AML-193 (cell line): ENCODE results near the gene STK35.

ENCODE experiments used
- DNase-seq, 2 experiments: peaks; one replicate each; lab custom pipeline; 2025; lab: John Stamatoyannopoulos, UW

Gene STK35

DNA sequence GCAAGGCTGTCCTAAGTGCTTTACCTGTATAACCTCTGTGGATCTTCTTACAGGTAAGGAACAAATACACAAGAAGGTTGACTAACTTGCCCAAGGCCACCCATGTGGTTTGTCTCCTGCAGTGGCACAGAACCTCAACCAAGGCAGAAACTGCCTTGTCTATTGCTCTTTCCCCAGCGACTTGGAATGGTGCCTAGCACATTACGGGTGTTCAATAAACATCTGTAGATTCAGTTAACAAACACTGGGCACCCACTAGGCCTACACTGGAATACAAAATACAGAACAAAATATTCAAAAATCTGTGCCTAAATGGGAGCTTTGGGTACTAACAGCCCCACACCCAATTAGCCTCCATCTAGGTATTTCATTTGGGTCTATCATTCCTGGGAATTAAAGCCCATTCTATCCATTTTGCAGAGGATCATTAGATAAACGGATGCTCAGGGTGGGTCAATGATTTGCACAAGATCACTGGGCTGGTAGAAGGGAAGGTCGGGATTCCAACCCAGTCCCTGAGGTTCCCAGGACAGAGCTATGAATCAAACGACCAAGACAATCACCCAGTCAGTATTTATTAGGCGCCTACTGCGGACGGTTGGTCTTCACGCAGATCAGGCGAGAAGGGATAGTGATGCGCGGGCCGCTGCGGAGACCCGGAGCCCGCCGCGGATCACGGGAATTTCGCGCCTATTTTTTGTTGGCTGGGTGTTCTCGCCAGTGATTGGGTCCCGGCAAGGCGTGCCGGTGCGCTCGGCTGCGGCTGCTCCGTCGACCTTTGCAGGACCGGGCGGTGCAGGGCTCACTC is at the start of gene STK35:
Gene STK35 (plus strand): TSS at position 771 of the 808 bp plus-strand sequence. CDS start 55 bp downstream, outside the sequence.
- DNase-seq = no peak

DNA sequence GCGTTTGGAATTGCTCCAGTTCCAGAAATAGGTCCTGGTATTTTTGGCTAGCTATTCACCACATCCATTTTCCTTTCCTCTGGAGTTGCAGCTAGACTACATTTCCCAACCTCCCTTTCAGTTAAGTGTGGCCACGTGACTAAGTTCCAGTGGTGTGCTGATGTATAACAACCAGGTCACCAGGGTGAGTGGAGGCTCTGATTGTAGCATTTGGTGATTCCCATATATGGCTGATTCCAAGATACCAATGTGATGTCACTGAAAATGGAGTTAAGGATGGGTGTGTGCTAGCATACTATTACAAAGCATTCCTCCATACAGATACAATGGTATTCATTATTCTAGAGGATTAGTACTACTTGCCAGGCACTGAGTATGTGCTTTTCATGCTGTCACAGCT is 49.7 kb upstream of the STK35 start:
- DNase-seq = no peak

DNA sequence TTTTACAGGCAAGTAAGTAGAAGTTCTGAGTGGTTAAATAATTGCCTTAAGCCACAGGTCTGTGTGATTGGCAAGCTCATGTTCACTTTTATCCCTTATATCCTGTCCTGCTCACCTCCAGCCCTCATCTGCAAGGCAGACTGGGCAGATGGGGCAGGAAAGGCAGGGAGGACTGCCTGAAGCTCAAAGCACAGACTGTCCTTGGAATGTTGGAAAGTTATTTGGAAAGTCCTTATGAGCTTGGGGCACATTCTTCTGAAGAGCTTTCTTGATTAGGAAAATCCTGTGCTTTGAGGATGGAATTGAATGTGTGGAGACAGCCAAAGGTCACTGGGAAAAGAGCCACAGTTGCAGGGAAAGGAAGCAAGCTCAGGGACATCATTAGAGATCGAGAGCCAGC is 48.9 kb upstream of the STK35 start:
- DNase-seq = no peak

DNA sequence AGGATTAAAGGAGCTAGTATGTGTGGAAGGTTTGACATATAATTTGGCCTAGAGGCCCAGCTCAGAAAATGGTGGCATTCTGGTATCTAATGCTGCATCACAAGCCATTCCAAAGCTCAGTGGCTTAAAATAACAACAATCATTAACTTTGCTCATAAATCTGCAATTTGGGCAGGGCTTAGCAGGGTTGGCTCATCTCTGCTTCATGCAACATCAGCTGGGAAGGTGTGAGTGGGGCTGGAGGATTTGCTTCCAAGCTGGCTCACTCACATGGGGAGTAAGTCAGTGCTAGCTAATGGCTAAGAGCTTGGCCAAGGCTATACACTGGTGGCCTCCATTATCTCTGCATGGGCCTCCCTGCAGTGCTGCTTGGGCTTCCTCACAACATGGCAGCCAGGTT is 48.0 kb upstream of the STK35 start:
- no peak for DNase-seq

DNA sequence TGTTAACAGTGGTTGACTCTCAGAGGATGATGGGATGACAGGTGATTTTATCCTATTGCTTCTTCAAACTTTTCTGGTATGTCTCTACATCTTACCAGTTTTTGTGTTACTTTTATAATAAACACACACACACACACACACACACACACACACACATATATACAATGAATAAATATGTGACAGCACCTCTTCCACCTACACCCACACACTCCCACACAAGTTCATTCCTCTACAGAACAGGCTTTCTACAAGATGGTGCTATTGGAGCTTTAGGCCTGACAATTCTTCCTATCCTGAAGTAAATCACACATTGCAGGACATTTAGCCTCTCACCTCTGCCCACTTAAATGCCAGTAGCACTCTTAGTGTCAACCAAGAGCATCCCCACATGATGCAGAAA is 46.7 kb upstream of the STK35 start:
- DNase-seq = no peak

DNA sequence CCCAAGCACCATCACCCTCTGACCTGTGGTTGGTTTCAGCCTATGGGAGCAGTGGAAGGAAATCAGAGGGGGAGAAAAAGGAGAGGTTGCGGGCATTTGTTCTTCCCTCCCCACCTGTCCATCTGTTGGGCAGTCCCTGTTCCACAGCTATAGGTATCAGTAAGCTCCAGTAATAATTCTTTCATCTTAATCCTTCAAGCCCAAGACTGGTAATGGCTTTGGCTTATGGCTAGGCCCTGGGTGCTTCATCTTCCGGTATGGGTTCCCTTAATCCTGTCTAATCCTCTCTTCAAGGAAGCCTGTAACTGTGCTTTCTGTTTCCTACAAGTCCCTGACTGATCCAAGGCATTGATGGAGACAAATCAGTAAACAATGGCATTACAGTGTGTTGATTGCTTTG is 42.2 kb upstream of the STK35 start:
- no peak for DNase-seq

DNA sequence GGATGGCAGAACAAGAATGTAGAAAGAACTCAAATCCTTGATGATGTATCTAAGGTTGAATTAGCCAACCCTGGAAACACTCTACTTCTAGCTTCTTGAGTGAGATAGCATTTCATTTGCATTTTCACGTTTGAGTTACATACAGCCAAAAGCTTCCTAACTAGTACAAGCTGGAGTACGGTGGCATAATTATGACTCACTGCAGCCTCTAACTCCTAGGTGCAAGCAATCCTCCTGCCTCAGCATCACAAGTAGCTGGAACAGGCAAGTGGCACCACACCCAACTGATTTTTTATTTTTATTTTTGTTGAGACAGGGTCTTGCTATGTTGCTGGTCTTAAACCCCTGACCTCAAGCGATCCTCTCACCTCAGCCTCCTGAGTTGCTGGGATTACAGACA is 36.5 kb upstream of the STK35 start:
- DNase-seq = no peak

DNA sequence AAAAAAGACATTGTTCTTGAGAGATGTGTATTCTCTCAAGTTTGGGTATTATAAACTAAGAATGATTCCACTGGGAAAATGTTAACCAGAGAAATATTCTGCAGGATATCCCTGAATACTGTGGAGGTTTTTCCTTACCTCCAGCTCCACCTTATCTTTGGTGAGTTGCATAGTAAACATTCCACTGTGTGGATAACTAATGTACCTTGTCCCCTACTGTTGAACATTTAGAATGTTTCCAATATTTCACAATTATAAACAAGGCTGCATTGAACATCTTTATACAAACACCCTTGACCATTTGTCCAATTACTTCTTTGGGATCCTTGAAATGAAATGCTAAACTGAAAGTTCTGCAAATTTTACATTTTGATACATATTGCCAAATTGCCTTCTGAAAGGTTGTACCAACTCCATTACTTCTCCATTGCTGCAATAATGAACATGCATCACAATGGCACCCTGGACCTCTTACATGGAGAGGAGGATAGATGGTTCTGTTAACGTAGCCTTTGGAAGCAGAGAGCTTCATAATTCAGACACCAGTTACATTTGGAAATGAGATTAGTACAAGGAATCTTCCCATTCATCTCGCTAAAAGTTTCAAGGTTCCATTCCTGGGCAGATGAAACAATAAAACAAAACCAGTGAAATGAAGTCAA is 35.0 kb upstream of the STK35 start:
- no peak for DNase-seq

DNA sequence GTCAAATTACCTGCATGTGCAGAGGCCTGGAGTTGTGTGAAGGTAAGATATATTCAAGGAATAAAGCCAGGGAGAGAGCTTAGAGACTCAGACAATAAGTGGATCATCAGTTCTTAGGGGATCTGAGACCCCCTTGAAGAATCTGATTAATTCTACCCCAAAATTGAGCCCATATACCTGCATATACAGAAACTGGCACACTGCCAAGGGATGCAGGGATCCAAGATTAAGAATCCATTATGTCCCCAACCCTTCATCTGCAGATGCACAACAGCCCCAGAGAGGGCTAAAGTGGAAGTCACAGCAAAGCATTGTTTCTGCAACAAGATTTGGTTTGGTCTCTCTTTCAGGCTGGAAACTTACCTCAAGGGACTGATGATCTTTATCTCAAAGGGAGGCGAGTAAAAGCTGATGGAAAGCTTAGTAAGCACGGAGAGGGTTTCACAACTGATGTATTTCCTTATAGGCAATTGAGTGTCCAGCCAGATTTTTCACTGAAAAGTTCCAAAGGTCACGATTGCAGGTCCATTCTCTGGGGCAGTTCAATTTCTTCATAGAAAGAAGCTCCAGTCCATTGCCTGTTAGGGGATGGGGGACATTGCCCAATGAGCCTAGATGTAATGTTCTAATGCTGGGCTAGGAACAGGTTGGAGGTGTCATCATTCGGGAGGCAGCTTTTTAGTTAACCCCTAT is 20.9 kb upstream of the STK35 start:
- no peak for DNase-seq

DNA sequence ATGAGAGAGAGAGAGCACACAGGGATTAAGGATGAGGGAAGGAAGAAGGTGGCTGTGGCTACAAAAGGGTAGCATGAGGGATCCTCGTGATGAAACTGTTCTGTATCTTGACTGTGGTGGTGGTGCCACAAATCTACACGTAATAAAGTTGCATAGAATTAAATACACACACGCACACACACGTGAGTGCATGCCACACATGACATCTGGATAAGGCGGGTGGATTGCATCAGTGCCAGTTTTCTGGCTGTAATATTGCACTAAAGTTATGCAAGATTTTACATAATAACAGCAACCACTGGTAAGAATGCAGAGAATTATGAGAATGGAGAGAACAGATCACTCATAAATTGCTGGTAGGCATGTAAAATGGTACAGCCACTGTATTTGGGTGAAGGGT is 16.9 kb upstream of the STK35 start:
- peak; percentile 84 to 88 for DNase-seq

DNA sequence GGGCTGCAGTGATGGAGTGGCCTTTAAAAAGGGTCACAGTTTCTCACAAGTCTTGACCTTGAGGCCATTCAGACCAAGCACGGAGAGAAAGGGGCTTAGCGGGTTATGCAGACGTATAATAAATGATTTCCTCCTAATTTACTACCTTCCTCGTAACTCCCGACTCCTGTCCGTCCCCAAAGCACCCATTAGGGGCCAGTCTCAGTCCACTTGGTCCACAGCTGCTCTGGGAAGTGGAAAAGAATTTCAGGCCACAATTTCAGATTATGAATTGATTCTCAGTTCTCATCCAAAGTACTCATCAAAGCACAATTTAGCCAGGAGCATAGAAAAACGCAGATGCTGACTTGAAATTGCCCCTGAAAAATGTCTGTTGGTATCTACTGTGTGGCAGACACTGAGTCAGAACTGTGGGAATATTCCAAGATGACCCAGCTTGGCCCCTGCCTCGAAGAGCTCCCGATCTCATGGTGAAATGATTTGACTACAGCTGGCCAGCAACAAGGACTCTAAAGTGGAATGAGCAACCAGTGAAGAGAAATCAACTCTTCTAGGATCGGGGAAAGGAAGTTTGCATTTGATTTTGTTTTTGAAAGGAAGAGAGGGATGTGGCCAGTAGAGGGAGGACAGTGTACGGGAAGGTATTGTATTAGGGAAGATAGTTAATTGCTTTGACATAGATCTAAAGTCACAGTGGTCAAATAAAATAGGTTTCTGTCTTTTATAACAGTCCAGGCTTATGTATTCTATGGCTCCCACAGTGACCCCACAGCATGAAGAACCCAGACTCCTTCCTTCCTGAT is 15.2 kb upstream of the STK35 start:
- no peak for DNase-seq

DNA sequence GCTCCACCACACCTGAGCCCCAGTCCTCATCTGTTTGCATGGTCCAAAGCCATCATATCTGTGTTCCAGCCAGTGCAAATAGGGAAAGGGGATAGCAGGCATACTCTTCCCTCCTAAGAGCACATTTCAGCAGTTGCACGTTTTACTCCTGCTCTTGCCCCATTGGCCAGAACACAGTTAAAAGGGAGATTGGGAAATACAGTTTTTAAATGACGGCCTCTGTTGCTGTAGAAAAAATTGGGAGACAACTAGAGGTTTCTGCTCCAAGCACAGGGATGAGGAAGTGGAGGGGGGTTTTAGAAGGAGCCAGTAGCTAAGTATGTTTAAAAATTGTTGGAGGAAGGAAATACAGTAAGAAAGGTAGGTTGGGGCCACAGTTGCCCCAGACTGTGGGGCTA is 14.6 kb upstream of the STK35 start:
- peak; percentile 23 to 36 for DNase-seq

DNA sequence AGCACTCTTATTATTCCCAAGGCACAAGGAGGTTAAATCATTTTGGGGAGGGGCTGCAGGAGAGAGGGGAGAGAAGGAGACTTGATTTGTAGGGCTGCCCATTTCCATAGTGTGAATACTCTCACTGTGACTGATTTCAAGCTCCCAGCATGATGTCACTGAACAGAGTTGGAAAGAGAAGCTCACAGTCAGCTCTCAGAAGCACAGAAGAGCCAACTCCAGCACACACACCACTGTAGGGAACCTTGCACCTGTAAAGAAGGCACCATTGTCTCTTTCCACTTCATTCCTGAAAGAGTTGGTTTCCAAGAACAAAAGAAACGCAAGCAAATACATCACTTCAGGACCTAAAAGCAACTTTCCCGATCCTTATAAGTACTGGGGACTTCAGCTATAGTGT is 12.7 kb upstream of the STK35 start:
- no peak for DNase-seq

DNA sequence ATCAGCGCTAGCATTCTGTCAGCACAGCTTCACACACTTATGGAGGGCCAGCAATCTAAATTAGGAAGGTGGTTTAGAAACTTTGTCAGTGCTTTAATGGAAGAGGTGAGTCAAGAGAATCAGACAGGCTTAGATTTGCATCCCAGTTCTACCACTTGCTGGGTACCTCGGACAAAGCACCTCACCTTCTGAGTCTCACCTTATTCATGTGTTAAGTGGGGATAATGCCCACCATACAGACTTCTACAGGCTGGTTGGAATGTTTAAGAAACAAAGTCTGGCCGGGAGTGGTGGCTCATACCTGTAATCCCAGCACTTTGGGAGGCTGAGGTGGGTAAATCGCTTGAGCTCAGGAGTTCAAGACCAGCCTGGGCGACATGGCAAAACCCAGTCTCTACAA is 12.2 kb upstream of the STK35 start:
- DNase-seq = no peak

DNA sequence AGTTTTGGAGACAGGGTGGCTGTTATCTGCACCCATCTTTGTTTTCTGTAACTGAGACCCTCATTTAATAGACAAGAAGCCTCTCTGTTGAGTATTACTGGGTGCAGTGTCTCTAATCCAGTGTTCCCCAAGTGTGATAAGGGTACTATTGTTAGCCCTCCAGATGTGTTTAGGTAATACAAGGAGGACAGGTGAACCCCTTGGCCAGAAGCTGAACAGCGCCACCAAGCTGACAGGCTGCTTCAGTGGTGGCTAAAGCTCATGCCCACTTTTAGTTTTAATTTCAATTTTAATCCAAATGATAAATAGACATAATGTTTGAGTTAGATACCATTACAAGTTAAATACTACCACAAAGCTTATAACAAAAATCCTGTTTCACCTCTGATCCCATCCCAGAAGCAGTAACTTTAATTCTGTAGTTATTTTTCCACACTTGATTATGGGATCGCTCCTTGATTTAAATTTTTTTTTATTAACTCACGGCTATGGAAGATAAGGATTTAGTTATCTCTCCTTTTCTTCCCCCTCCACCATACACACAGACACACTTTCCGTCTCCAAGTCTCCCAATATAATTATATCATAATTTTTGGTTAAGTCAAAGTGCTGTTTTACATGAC is 8.4 kb upstream of the STK35 start:
- peak; percentile 21 to 40 for DNase-seq

DNA sequence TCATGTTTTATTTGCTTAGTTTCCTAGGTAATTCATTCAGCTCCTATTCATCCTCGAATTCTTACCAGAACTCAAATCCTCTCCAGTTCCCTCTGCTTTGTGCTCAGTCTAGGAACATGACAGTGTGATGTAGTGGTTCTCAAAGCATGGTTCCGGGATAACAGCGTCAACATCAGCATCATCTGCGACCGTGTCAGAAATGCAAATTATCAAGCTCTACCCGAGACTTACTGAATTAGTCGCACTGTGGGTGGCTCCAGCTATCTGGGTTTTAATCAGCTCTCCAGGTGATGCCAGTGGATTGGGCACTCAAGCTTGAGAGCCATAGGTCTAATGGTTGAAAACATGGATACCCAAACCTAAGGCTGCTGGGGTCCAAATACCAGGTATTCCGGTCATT is 7.7 kb upstream of the STK35 start:
- no peak for DNase-seq

DNA sequence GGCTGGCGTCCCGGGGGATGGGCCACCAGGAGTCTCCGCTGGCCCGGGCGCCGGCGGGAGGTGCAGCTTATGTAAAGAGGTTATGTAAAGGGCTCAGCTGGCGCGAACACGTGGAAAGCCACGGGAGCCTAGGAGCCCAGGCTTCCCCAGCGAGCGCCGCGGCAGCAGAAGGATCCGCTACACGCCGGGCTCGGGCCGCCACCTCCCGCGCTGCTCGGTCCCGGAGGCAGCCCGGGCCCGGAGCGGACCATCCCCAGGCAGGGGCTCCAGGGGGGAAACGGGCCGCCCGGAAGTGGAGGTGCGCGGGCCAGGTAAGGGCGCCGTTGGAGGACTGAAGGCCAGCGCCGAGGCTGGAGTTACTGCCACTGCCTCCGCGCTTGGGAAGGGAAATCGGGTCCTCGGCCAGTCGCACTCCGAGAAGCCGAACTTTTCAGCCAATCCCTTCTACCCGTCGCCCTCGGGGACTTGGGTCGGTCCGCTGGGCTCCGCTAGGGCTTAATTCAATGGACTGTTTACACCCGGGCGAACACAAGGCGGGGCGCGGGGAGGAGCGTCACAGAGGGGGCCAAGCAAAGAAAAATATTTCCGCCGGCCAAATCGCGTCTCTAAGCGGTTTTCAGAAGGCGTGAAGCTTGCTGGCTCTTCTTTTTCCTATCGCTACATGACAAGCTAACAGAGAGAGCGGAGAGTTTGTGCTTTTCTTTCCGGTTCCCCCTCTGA is 398 bp downstream of the STK35 start:
- peak; percentile 83 to 88 for DNase-seq

DNA sequence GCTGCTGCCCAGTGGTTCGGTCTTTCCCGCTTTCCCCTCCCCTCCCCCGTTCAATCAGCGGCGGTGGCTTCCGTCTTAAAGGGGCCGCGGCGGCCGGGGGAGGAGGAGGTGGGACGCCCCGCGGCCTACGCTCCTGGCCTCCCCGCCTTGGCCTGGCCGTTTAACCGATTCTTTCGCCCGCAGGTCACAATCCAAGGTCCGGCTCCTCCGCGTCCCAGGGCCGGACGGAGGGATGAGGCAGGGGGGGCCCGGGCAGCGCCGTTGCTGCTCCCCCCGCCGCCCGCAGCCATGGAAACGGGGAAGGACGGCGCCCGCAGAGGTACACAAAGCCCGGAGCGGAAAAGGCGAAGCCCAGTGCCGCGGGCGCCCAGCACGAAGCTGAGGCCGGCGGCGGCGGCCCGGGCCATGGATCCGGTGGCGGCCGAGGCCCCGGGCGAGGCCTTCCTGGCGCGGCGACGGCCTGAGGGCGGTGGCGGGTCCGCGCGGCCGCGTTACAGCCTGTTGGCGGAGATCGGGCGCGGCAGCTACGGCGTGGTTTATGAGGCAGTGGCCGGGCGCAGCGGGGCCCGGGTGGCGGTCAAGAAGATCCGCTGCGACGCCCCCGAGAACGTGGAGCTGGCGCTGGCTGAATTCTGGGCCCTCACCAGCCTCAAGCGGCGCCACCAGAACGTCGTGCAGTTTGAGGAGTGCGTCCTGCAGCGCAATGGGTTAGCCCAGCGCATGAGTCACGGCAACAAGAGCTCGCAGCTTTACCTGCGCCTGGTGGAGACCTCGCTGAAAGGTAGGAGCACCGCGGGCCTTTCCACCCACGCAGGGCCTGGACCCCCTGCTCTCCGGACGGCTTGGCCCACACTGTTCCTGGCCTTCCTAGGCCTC is 1.2 kb downstream of the STK35 start:
- DNase-seq = peak; percentile 83 to 88

DNA sequence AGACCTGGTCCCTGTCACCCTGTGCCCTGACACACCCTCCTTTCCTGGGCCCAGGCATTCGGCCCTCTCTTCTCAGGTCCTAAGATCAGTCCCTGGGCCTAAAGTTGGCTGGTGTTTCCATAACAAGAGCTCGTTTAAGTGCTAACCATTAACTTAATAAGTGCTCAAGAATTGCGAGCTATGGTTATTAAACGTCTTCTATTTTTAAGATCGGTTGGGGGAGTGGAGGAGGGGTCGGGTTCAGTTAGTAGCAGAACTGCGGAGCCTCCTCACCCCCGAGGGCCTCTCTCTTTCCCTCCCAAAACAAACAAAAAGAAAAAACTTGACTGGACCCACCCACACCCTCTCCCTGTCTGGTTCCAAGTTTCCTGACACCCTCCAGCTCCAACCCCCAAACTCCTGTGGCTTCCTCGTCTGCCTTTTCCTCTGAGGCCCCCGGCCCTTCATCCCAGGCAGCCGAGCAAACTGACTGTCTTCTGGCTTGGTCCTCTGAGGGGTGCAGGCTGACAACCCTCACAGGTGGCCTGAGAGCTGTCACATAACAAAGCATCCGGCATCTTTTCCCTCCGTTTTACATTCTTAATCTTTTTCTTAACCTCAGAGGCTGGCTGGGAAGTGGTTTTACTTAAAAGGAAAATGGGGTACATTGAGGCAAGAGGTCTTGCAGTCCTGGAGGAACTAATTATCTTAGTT is 2.0 kb downstream of the STK35 start:
- DNase-seq = no peak
